HCT116 (cell line): ENCODE results near the gene NUB1. TPM values are rescaled to one million over a fixed set of nuclear protein-coding genes. Genes with fewer than 3 reads are reported as not detected.

Experiments used
- ATAC-seq: fragments of 200-7000 bp; cut with Tn5 transposase; 2 replicates; pipeline ENCODE4 v1.9.1; 2020; ENCODE audit warnings: mild to moderate bottlenecking, moderate library complexity
- BruUV-seq: library from RNA; stranded (reverse); fragments of 400-500 nt; replicated peaks from 2 replicates; lab custom pipeline; 2021; lab: Mats Ljungman, UMichigan
- CTCF ChIA-PET: fragments of 300-600 bp; sonication (Branson Sonifier 250); formaldehyde crosslinking; loops from one replicate; lab custom pipeline; 2021; ENCODE audit warnings: antibody characterized with exemption; lab: Charles Lee
- POLR2A ChIA-PET: fragments of 300-600, 350-600 bp; sonication (Branson Sonifier 250); formaldehyde crosslinking; loops from one replicate; lab custom pipeline; 2021; ENCODE audit warnings: antibody characterized with exemption; lab: Charles Lee
- RAD21 ChIA-PET, 2 experiments: fragments of 300-600 bp; sonication (Branson Sonifier 250); formaldehyde crosslinking; loops; one replicate each; lab custom pipeline; 2023; ENCODE audit warnings: low total read pairs in 2 of 2; ENCODE audit not compliant: uncharacterized antibody in 2 of 2, unreplicated experiment in 2 of 2, low non-redundant PET in 1 of 2; lab: Charles Lee
- DNase-seq: peaks from one replicate; pipeline ENCODE4 v3.0.0-alpha.2; 2010; ENCODE audit warnings: low read depth, low spot score
- H2AFZ ChIP-seq: fragments of 200-600 bp; shearing (Covaris generic), sonication (generic); 2 replicates; pipeline ENCODE4 v1.6.1; 2017; ENCODE audit warnings: low read depth, mixed run types, mixed read lengths, antibody characterized with exemption, low read length; ENCODE audit not compliant: poor library complexity, severe bottlenecking
- H3K27ac ChIP-seq: 2 replicates; pipeline ENCODE4 v1.5.1; 2012; ENCODE audit warnings: low read depth, low read length
- H3K27me3 ChIP-seq: fragments of 200-600 bp; sonication (generic); 2 replicates; pipeline ENCODE4 v1.6.1; 2016; ENCODE audit warnings: mixed run types, low read length, mixed read lengths; ENCODE audit not compliant: insufficient read depth
- H3K36me3 ChIP-seq, 2 experiments: fragments of 200-500 bp in 1 of 2; fragments of 200-600 bp in 1 of 2; sonication (Bioruptor generic) in 1 of 2; sonication (generic) in 1 of 2; 2 replicates each; pipeline versions ENCODE4 v1.5.1 to v1.6.1; 2014 to 2016; ENCODE audit warnings: low read length in 2 of 2, inconsistent platforms in 1 of 2, mixed read lengths in 1 of 2, mixed run types in 1 of 2; ENCODE audit not compliant: insufficient read depth in 2 of 2, control insufficient read depth in 1 of 2
- H3K4me1 ChIP-seq, 2 experiments: fragments of 200-600 bp in 1 of 2; sonication (generic) in 1 of 2; 2 replicates each; pipeline versions ENCODE4 v1.5.1 to v1.6.1; 2012 to 2017; ENCODE audit warnings: low read length in 2 of 2, inconsistent platforms in 1 of 2, mild to moderate bottlenecking in 1 of 2, mixed read lengths in 1 of 2, mixed run types in 1 of 2, moderate library complexity in 1 of 2; ENCODE audit not compliant: insufficient read depth in 2 of 2, control insufficient read depth in 1 of 2
- H3K4me2 ChIP-seq: fragments of 200-600 bp; sonication (generic); 2 replicates; pipeline ENCODE4 v1.6.1; 2017; ENCODE audit warnings: mixed run types, low read length, mixed read lengths
- H3K4me3 ChIP-seq, 2 experiments: fragments of 200-600 bp in 1 of 2; sonication (generic) in 1 of 2; replicated peaks in 1 of 2; 2 replicates each; pipeline ENCODE4 v1.5.1; 2011 to 2016; ENCODE audit warnings: low read length in 2 of 2, control low read depth in 1 of 2, low read depth in 1 of 2, mild to moderate bottlenecking in 1 of 2, mixed read lengths in 1 of 2, mixed run types in 1 of 2
- H3K79me2 ChIP-seq: fragments of 200-600 bp; sonication (generic); 2 replicates; pipeline ENCODE4 v1.6.1; 2017; ENCODE audit warnings: mild to moderate bottlenecking, mixed run types, low read length, moderate library complexity, mixed read lengths; ENCODE audit not compliant: insufficient read depth
- H3K9ac ChIP-seq: fragments of 200-600 bp; sonication (generic); 2 replicates; pipeline ENCODE4 v1.6.1; 2016; ENCODE audit warnings: low read length, mixed read lengths
- H3K9me2 ChIP-seq: fragments of 200-600 bp; sonication (generic), shearing (Covaris generic); 2 replicates; pipeline ENCODE4 v1.6.1; 2017; ENCODE audit warnings: mixed run types, mild to moderate bottlenecking, moderate library complexity; ENCODE audit not compliant: insufficient read depth
- H3K9me3 ChIP-seq, 2 experiments: fragments of 200-500 bp in 1 of 2; fragments of 200-600 bp in 1 of 2; sonication (Bioruptor generic) in 1 of 2; sonication (generic) in 1 of 2; 2 replicates each; pipeline ENCODE4 v1.6.1; 2014 to 2017; ENCODE audit warnings: low read length in 2 of 2, mixed read lengths in 2 of 2, inconsistent platforms in 1 of 2, low read depth in 1 of 2, mild to moderate bottlenecking in 1 of 2, mixed run types in 1 of 2, moderate library complexity in 1 of 2; ENCODE audit not compliant: control insufficient read depth in 1 of 2, insufficient read depth in 1 of 2
- H4K20me1 ChIP-seq: fragments of 200-600 bp; sonication (generic), shearing (Covaris generic); 2 replicates; pipeline ENCODE4 v1.6.1; 2017; ENCODE audit warnings: mixed run types, mild to moderate bottlenecking, moderate library complexity; ENCODE audit not compliant: insufficient read depth
- CBX3 ChIP-seq: IDR thresholded peaks from 2 replicates; pipeline ENCODE4 v1.6.1; 2012; ENCODE audit warnings: low read depth
- EZH2 ChIP-seq: fragments of 200-600 bp; sonication (generic); IDR thresholded peaks from 2 replicates; pipeline ENCODE4 v1.6.1; 2017; ENCODE audit warnings: antibody characterized with exemption, mixed run types
- FOSL1 ChIP-seq: IDR thresholded peaks from 2 replicates; pipeline ENCODE4 v1.6.1; 2012; ENCODE audit warnings: low read depth
- POLR2AphosphoS5 ChIP-seq: IDR thresholded peaks from 2 replicates; pipeline ENCODE4 v1.6.1; 2011; ENCODE audit warnings: mild to moderate bottlenecking, low read depth, low read length, moderate library complexity
- RAD21 ChIP-seq: IDR thresholded peaks from 2 replicates; pipeline ENCODE4 v1.6.1; 2012; ENCODE audit warnings: low read depth, mild to moderate bottlenecking
- SRF ChIP-seq: IDR thresholded peaks from 2 replicates; pipeline ENCODE4 v1.6.1; 2012; ENCODE audit warnings: low read depth
- YY1 ChIP-seq: IDR thresholded peaks from 2 replicates; pipeline ENCODE4 v1.6.1; 2011; ENCODE audit warnings: low read length, low read depth, moderate library complexity, mild to moderate bottlenecking; ENCODE audit not compliant: insufficient replicate concordance; ENCODE audit errors: extremely low read depth
- intact Hi-C: fragments of 100-400 bp; cut with micrococcal nuclease; formaldehyde crosslinking; loops from 2 replicates; pipeline ENCODE4 v1.10.0; 2022
- total RNA-seq: library from RNA; stranded (reverse); gene quantifications from one replicate; pipeline ENCODE4 v1.2.1, GENCODE V29; 2021; ENCODE audit not compliant: unreplicated experiment

Gene NUB1
- total RNA-seq, 1 experiment from 2014 or later = 44.0 TPM

GRCh38 chr7:151317936-151318335 lies 23.7 kb upstream of the NUB1 start:
- H3K27ac ChIP-seq = no peak overlapping the region
- no peak overlapping the region for H3K4me3 ChIP-seq
- H3K9me3 ChIP-seq = peaks cover 16 to 21% of the 10 kb centered on the region in 2 experiments; a peak in 3 of 4 replicates
- H3K4me2 ChIP-seq = no peak overlapping the region
- DNase-seq (no peak), ATAC-seq (no peak)
- no TSS peak for BruUV-seq
- no peaks in the 10 kb centered on the region for H3K9me2 ChIP-seq
- no peak overlapping the region for H3K9ac ChIP-seq
- no peak overlapping the region for H2AFZ ChIP-seq
- TF ChIP-seq SRF (no peak), POLR2AphosphoS5 (no peak), RAD21 (no peak), YY1 (no peak), EZH2 (no peak), FOSL1 (no peak)
- H3K79me2 ChIP-seq = no peaks in the 10 kb centered on the region
- CTCF ChIA-PET = interaction anchor here (1.4 kb wide), 1 partner anchor 35 kb away, joined by 4 read pairs; no protein-coding TSS in a partner anchor
- H3K4me1 ChIP-seq = no peaks in the 10 kb centered on the region
- RAD21 ChIA-PET = interaction anchor here in 1 of 2 experiments (1.2 kb wide), 1 partner anchor 24 kb away, joined by 3 read pairs; the partner anchor contains the start of gene NUB1
- H3K27me3 ChIP-seq = no peaks in the 10 kb centered on the region
- no peaks in the 10 kb centered on the region for H3K36me3 ChIP-seq
- H4K20me1 ChIP-seq = no peaks in the 10 kb centered on the region
- intact Hi-C loops = loop anchor here (10.0 kb wide), 1 partner anchor 437 kb away; no protein-coding TSS in a partner anchor
- POLR2A ChIA-PET = no interaction called here

- no peaks in the 10 kb centered on the region for H4K20me1 ChIP-seq
- no peaks in the 10 kb centered on the region for H3K9me2 ChIP-seq
- RAD21 ChIA-PET = no interaction called here
- no peak overlapping the region for H3K4me2 ChIP-seq
- CTCF ChIA-PET = no interaction called here
- no peak overlapping the region for H3K9ac ChIP-seq
- no peak for ATAC-seq
- intact Hi-C loops = loop anchor here (10.0 kb wide), 1 partner anchor 436 kb away; no protein-coding TSS in a partner anchor
- no peaks in the 10 kb centered on the region for H3K4me1 ChIP-seq
- no peak for DNase-seq
- H3K4me3 ChIP-seq = no peak overlapping the region
- no peak overlapping the region for H2AFZ ChIP-seq
- H3K27me3 ChIP-seq = no peaks in the 10 kb centered on the region
- no peaks in the 10 kb centered on the region for H3K79me2 ChIP-seq
- H3K9me3 ChIP-seq = peaks cover 14 to 21% of the 10 kb centered on the region in 2 experiments; a peak in 3 of 4 replicates
- H3K27ac ChIP-seq = no peak overlapping the region
- H3K36me3 ChIP-seq = no peaks in the 10 kb centered on the region
- no TSS peak for BruUV-seq
- POLR2A ChIA-PET = no interaction called here
- TF ChIP-seq POLR2AphosphoS5 (no peak), CBX3 (0 out of 2 replicates have a peak, but pooled peaks have one; percentile 43)
Observed at GRCh38 chr7:151319189-151319588, 22.4 kb upstream of the NUB1 start.
